Activated CD4-positive, alpha-beta T cell treated with anti-CD3 and anti-CD28 coated beads, Interleukin-2, Interleukin-6, amounts not matched to agents 100 ng/mL and 50 ng/mL, durations not matched to agents 16 hours and 8 hours (primary cell): ENCODE measurements around the gene HSBP1L1.
"Not testable (repeated sequence)": the region's sequence is repeated elsewhere in the genome, so short reads cannot be mapped to it uniquely, and the experiment has no call there.

Experiments used
- DNase-seq: peaks from one replicate; pipeline ENCODE4 v3.0.0-alpha.2; 2020

The HSBP1L1 gene

DNA sequence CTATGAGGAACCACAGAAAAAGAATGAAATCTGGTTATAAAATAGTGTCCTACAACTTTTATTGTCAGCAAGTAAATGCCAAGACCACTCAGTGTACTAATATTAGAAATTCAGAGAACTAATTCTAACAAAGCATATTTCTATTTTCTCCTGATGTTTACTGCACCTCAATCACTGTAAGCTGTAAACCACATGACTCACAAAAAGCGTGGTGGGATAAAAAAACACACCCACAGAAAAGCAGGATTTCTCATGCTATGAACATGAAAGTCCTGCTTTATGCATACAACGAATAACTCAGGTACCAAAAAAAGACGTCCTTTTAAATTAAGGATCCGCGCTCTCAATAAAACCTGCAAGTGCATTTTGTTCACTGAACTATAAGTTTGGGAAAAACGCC is 23.1 kb downstream of the HSBP1L1 start:
- DNase-seq: no peak

DNA sequence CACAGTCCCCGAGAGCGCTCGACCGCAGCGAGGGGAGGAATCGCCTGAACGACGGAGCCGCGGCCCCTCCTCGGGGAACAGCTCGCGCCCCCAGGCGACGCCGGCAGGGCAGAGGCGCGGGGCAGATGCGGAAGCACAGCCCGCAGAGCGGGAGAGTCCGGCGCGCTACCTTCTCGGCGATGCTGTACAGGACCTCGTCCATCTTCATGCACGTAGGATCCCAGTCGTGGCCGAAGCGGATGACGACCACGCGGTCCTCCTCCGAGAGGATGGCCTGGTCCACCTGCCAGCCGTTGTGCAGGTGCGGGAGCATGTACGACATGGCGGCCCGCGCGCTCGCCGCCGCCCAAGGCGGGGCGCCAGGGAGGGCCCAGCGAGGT is 23.6 kb downstream of the HSBP1L1 start:
- DNase-seq: peak; percentile 64

DNA sequence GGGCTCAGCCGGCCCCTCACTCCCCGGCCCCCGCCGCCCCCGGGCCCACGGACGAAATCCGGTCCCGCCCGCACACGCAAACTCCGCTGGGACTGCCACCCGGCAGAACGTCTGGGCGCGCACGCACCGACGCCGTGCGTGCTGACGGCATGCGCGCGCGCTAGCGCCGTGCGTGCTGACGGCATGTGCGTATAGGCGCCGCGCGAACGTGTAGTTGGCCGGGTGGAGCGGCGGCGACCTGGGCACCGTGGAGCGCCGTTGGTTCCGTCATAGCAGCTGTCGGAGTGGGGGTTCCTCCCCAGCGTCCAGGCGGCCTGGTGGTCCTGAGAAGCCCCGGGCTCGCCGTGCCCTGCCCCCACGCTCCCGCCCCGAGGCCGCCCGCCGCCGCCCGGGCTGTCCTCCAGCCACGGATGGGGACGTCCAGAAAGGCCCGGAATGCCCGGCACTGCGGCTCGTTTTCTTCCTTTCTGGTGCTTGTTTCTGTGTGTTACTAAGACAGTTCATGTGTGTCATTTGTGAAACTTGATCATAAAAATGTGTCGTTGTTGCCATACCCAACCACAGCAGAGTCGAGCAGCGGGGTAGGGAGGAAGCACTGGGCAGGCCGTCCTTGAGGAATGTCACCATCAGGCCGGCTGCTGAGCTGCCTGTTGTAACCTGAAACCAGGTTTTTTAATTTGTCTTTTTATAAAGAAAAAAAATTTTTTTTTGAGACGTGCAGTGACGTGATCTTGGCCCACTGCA is 24.2 kb downstream of the HSBP1L1 start, which contains the start of gene TXNL4A:
TSS of gene TXNL4A (minus strand) at position 113 of the 744 bp plus-strand sequence. CDS start 171 bp downstream, outside the sequence.
- DNase-seq: peak; percentile 91

DNA sequence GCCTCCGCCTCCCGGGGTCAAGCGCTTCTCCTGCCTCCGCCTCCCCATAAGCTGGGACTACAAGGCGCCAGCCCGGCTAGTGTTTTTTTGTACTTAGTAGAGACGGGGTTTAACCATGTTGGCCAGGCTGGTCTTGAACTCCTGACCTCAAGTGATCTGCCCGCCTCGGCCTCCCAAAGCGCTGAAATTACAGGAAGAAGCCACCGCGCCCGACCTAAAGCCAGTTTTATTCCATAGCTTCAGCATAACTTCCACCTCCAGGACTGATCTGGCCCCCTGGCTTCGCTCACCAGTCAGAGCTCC is 24.7 kb downstream of the HSBP1L1 start:
- no peak for DNase-seq

DNA sequence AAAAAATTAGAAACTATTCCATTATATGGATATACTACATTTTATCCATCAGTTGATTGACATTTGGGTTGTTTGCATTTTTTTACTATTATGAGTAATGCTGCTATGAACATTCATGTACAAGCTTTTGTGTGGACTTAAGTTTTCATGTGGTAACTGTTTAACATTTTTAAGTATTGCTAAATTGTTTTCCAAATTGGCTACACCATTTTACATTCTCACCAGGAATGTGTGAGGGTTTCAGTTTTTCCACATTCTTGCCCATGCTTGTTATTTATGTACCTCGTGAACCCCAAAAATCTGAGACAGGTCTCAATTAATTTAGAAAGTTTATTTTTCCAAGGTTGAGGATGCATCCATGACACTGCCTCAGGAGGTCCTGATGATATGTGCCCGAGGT is 27.1 kb downstream of the HSBP1L1 start:
- DNase-seq: no peak

DNA sequence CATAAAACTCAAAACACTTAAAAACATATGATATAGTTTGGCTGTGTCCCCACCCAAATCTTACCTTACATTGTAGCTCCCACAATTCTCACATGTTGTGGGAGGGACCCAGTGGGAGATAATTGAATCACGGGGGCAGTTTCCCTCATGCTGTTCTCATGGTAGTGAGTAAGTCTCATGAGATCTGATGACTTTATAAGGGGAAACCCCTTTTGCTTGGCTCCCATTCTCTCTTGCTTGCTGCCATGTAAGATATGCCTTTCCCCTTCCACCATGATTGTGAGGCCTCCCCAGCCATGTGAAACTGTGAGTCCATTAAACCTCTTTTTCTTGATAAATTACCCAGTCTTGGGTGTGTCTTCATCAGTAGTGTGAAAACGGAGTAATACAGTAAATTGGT is 35.3 kb downstream of the HSBP1L1 start:
- DNase-seq: not testable (repeated sequence)

DNA sequence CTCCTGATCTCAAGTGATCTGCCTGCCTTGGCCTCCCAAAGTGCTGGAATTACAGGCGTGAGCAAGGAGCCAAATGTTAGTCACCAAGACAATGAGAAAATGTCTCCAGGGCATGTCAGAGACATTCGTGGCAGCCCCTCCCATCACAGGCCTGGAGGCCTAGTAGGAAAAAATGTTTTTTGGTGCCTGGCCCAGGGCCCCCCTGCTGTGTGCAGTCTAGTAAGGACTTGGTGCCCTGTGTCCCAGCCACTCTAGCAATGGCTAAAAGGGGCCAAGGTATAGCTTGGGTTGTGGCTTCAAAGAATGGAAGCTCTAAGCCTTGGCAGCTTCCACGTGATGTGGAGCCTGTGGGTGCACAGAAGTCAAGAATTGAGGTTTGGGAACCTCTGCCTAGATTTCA is 36.4 kb downstream of the HSBP1L1 start:
- DNase-seq: no peak

DNA sequence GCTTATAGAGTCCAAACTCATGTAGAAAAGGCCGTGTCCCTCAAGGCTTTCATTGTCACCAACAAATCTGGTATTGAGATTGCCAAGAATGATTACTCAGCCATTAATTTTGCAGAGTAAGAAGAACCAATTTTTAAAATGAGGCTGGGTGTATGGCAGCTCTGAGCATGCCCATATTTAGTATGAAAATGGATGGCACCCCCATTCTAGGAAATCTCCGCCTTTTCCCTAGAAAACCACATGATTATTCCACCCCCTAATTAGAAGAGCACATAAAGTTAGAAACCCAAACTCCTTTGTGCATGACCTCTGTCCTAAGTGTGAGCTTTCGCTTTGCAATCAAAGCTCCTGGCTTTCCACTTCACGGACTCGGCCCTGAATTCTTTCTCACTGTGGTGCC is 38.0 kb downstream of the HSBP1L1 start:
- no peak for DNase-seq

DNA sequence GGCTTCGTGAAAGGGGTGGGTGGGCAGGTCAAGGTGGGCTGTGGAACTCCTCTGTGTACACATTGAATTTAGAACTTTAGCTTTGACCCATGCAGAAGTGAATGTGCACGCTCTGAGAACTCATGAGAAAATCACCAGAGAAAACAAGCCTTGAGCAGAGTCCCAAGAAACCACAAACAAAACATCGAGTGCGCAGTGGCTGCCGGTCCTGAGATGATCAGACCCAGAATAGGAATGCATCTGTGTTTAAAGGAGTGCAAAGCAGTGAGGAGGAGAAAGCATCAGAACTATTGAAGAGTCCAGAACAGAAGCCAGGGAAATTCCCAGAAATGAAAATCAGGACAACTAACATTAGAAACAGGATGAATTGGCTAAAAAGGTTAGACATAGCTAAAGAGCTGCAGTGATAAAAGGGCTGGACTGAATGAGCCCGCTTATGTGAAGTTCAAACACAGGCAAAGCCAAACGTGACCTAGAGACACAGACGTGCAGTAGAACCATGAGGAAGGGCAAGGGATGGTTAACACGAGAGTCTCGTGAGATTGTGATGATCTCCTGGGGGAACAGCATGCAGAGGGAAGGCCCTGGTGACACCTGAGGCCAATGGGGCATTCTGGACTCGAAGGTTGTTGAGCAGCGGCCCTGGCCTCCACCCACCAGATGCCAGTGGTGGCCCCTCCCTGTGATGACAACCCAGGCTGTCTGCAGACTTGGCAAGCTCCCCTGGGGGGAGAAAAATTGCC is 40.3 kb downstream of the HSBP1L1 start:
- no peak for DNase-seq

DNA sequence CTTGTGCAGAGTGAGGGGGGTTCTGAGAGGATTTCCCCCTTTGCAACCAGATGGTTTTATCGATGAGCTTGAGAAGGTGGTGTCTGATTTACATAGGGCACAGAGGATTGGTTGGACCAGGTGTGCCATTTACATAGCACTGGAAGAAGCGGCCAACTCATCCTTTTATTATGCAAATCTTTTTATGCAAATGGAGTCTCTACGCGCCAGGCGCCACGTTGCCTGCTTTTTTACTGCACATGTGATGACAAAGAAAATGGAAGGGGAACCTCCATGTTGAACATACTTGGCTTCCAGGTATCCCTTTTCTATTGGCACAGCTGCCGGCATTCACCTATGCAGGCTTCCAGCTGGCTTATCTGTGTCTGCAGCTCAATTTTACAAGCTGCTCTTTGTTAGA is 42.3 kb downstream of the HSBP1L1 start:
- DNase-seq: no peak

DNA sequence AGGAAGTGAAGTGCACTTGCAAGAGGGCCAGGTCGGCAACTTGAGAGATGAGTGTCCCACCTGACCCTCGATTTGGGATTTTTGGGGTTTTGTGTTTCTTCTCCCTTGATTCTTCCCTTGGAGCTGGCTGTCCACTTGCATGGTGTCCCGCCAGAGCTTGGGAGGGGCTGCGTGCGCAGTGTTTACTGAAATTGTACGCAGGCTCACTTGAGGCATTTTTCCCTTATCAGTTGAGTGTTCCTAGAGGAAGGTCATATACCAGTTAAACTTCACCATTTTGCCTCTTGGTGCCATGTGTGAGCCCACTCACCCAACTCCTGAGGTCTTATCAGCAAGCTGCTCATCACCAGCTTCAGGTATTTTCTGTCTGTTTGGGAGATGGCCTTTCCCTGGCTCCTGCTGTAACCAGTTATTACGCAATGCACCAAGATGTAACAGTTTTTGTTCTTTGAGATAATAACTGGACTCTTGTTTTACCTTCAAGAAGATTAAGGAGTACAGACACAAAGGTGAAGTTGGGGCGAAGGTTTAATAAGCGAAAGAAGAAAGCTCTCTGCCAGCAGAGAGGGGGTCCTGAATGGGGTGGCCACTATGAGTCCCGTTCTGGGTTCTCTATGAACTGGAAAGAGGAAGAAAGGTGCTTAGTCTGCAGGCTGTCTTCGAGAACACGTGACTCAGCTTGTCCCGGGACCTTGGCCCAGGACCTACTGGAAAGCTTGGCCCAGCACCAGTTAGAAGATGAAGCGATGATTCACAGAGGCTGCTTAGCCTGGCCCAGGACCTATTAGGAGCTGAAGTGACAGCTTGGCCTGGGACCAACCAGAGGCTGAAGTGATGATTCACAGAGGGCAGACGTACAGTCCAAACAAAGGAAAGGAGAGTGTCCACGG is 45.5 kb downstream of the HSBP1L1 start:
- DNase-seq: no peak

DNA sequence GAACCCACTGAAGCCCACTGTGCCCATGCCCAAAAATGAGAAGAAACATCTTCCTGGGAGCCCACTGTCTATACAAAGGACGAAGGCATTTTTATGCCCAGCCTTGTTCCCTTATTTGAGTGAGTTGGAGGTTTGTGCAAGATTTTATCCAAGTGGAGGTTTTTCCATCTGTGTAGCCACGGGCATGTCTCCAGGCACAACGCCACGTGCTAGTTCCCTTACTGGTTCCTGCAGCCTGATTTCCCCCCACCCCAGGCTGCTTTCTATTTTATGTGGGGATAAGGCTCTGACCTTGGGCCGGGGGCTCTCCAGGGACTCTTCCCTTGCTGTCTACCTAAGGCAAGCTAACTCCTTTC is 46.1 kb downstream of the HSBP1L1 start:
- no peak for DNase-seq

DNA sequence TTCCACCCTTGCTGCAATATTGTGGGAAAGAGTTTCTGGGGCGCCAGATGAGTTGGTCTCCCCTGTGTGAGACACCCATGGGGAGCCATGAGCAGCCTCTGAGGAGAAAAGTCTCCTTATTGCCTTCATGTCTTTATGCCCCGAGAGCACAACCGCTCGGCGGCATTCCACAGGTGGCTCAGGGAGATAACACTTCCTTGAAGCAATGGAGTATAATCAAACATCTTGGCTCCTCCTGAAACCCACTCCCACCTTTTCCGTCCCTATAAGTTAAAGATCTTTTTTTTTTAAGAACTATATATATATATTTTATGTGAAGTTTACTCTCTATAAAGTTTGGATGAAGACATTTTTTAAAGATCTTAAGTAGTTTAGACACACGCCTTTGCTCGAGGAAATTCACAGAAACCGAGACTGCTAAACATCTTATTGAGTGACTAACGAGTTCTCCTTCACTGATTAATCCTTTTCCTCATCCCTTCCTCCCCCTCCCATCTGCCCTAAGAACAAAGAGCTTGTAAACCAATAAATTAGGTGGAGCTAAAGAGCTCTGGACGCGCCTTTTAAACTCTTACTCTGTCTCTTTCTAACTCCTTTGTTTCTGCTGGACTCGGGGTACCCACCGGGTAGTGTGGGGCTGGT is 47.2 kb downstream of the HSBP1L1 start:
- not testable (repeated sequence) for DNase-seq

DNA sequence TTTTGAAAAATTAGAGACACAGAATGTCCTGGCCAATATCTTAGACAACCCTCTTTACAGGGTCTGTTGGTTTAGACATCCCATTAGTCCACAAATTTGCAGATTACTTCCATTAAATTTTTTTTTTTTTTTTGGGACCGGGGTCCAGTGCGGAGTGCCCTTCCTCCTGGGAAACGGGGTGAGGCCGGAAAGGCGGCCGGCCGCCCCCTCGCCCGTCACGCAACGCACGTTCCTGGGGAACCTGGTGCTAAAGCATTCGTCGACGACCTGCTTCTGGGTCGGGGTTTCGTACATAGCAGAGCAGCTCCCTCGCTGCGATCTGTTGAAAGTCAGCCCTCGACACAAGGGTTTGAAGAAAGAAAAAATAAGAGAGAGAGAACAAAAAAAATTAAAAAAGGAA is 48.3 kb downstream of the HSBP1L1 start:
- DNase-seq: no peak
